ENCODE data around the gene MS4A10.

GRCh38 chr11:60780065-60780464 is 5.1 kb upstream of the MS4A10 start:
- TF ChIP-seq ETS1 (IDR thresholded peaks at IDR 0.05), result no peak
- TF ChIP-seq EZH2 (IDR thresholded peaks at IDR 0.05; ENCODE audit: low read depth, unreplicated experiment), result no peak
- no peak for TF ChIP-seq CTCF (conservative IDR thresholded peaks at IDR 0.05; ENCODE audit: low read depth in 2 of 2)
- TF ChIP-seq POLR2AphosphoS5 (IDR thresholded peaks at IDR 0.05; ENCODE audit: low read depth), result no peak
- TF ChIP-seq REST (IDR thresholded peaks at IDR 0.05; ENCODE audit: unreplicated experiment), result no peak
- no peak for TF ChIP-seq EZH2phosphoT487 (IDR thresholded peaks at IDR 0.05; ENCODE audit: unreplicated experiment)
- no peak for TF ChIP-seq JUNB (IDR thresholded peaks at IDR 0.05; ENCODE audit: unreplicated experiment)
- no peak for TF ChIP-seq ZNF331 (CRISPR knock-in tag; IDR thresholded peaks at IDR 0.05; ENCODE audit: low read depth)
- TF ChIP-seq STAT1 (IDR thresholded peaks at IDR 0.05; ENCODE audit: unreplicated experiment), result no peak
- no peak for TF ChIP-seq ZNF114 (CRISPR knock-in tag; IDR thresholded peaks at IDR 0.05)

All from GM23338 (cell line).